Mesodermal cell (in vitro differentiated cells): ENCODE data around the gene FBXL17.

ENCODE experiments used
- H3K27ac ChIP-seq: 2 replicates; pipeline ENCODE4 v1.7.0; 2013; ENCODE audit warnings: mild to moderate bottlenecking, low read depth, low read length, moderate library complexity; ENCODE audit not compliant: severe bottlenecking
- H3K36me3 ChIP-seq: 2 replicates; pipeline ENCODE4 v1.7.1; 2013; ENCODE audit warnings: mild to moderate bottlenecking, low read length, moderate library complexity; ENCODE audit not compliant: control insufficient read depth, insufficient read depth
- H3K4me1 ChIP-seq: one replicate; pipeline ENCODE4 v1.7.1; 2013; ENCODE audit warnings: mild to moderate bottlenecking, low read length; ENCODE audit not compliant: insufficient read depth, control insufficient read depth, poor library complexity, severe bottlenecking
- H3K4me3 ChIP-seq: 2 replicates; pipeline ENCODE4 v1.7.0; 2013; ENCODE audit warnings: low read length, control low read depth, mild to moderate bottlenecking; ENCODE audit not compliant: insufficient read depth, poor library complexity, severe bottlenecking; ENCODE audit errors: extremely low read depth
- H3K9me3 ChIP-seq: 2 replicates; pipeline ENCODE4 v1.7.1; 2013; ENCODE audit warnings: mild to moderate bottlenecking, low read length, moderate library complexity; ENCODE audit not compliant: control insufficient read depth
- WGBS, 2 experiments: methylation state at CpG; one replicate each; pipeline ENCODE4 v1.1.5; 2013; ENCODE audit warnings: missing lambda C conversion rate in 2 of 2; ENCODE audit not compliant: insufficient coverage in 2 of 2; 5-methylcytosine and 5-hydroxymethylcytosine counted together

The FBXL17 gene

DNA sequence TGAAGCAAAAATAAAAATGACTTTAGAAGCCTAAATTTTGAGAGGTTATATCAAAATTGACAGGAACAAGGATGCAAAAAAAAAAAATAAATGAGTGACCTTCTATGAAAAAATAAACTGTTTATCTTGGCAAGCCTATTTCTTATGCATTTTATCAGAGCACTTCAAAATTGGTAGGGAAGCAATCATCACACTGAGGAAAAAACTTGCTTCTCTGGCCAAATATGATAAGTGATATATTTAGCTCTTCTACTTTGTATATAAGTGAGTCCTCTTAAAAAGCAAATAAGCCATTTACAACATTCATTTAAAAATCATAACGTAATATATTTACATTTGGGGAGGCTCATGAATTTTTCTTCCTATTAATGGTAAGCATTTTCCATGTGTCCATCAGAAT is 287.1 kb downstream of the FBXL17 start:
- no CpG with 5 or more reads among the region's 1 CpG for WGBS, 2 experiments
- Histone ChIP-seq H3K27ac (no peak overlapping the region), H3K4me1 (no peaks in the 10 kb centered on the region), H3K36me3 (no peaks in the 10 kb centered on the region), H3K4me3 (no peak overlapping the region), H3K9me3 (no peaks in the 10 kb centered on the region)

DNA sequence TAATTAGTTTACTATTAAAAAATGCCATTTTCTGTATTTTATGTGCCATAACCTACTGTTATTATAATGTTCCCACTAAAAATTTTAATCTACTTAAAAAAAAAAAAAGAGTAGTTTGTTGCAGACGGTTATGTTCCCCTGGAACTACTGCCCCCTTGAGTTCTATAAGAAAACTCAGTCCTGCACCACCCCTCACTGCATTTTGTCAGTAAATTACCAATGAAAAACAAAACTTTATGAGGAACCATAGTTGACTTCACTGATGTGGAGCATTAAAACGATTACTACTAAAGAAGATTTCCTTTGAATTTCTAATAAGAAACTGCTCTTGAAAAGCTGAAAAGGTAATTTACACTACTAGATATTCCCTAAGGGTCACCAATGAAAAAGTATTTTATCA is 288.7 kb downstream of the FBXL17 start:
- no peaks in the 10 kb centered on the region for H3K4me1 ChIP-seq
- H3K4me3 ChIP-seq: no peak overlapping the region
- no peaks in the 10 kb centered on the region for H3K36me3 ChIP-seq
- no peak overlapping the region for H3K27ac ChIP-seq
- no CpG with 5 or more reads among the region's 2 CpGs for WGBS, 2 experiments
- no peaks in the 10 kb centered on the region for H3K9me3 ChIP-seq

GRCh38 chr5:108090946-108091345 is 291.0 kb downstream of the FBXL17 start:
- WGBS, 2 experiments: 59 to 60% methylated on average over 2 of the region's 4 CpGs
- Histone ChIP-seq H3K27ac (no peak overlapping the region), H3K4me1 (no peaks in the 10 kb centered on the region), H3K9me3 (no peaks in the 10 kb centered on the region), H3K4me3 (no peak overlapping the region), H3K36me3 (no peaks in the 10 kb centered on the region)

- H3K9me3 ChIP-seq: no peaks in the 10 kb centered on the region
- no peak overlapping the region for H3K4me3 ChIP-seq
- no peak overlapping the region for H3K27ac ChIP-seq
- WGBS, 2 experiments: 61 to 74% methylated on average over 3 to 4 of the region's 7 CpGs
- no peaks in the 10 kb centered on the region for H3K36me3 ChIP-seq
- no peaks in the 10 kb centered on the region for H3K4me1 ChIP-seq
Measured at GRCh38 chr5:108084105-108084504, 297.8 kb downstream of the FBXL17 start.

DNA sequence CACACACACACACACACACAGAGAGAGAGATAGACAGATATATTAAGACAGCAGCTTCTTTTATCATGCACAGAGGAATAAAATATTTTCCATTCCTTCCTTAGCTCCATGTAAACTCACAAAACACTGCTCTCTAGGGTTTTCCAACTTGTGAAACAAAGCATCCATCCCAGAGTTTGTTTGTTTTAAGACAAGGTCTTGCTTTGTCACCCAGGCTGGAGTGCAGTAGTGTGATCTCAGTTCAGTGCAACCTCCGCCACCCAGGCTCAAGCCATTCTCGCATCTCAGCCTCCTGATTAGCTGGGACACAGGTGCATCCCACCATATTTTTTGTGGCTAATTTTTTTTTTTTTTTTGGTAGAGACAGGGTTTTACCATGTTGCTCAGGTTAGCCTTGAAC is 298.7 kb downstream of the FBXL17 start:
- 96 to 100% methylated on average over 1 to 2 of the region's 2 CpGs for WGBS, 2 experiments
- Histone ChIP-seq H3K4me1 (no peaks in the 10 kb centered on the region), H3K27ac (no peak overlapping the region), H3K36me3 (no peaks in the 10 kb centered on the region), H3K4me3 (no peak overlapping the region), H3K9me3 (no peaks in the 10 kb centered on the region)

DNA sequence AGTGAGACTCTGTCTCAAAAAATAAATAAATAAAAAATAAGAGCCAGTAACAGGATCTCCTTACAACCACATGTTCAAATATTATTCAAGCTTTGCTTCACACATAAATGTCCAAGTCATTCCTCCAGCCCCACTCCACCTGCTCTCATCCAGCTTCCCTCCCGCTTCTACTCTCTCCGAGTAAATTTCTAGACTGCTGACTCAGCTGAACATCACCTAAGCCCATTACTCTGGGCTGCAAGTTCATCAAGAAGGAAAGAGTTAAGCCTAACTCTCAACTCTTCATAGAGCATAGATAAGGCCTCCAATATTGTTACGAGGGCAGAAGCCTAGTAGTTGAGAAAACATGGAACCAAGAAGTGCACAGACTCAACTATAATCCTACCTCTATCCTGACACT is 300.2 kb downstream of the FBXL17 start:
- H3K4me3 ChIP-seq: no peak overlapping the region
- H3K27ac ChIP-seq: no peak overlapping the region
- no peaks in the 10 kb centered on the region for H3K36me3 ChIP-seq
- no peaks in the 10 kb centered on the region for H3K9me3 ChIP-seq
- 100% methylated on average over 3 of the region's 3 CpGs; no CpG with 5 or more reads in 1 of the 2 experiments for WGBS, 2 experiments
- H3K4me1 ChIP-seq: no peaks in the 10 kb centered on the region

- Histone ChIP-seq H3K9me3 (no peaks in the 10 kb centered on the region), H3K4me3 (no peak overlapping the region), H3K27ac (no peak overlapping the region), H3K36me3 (no peaks in the 10 kb centered on the region), H3K4me1 (no peaks in the 10 kb centered on the region)
Measured at GRCh38 chr5:108079753-108080152, 302.1 kb downstream of the FBXL17 start.

- no peak overlapping the region for H3K27ac ChIP-seq
Measured at GRCh38 chr5:108078882-108079281, 303.0 kb downstream of the FBXL17 start.

DNA sequence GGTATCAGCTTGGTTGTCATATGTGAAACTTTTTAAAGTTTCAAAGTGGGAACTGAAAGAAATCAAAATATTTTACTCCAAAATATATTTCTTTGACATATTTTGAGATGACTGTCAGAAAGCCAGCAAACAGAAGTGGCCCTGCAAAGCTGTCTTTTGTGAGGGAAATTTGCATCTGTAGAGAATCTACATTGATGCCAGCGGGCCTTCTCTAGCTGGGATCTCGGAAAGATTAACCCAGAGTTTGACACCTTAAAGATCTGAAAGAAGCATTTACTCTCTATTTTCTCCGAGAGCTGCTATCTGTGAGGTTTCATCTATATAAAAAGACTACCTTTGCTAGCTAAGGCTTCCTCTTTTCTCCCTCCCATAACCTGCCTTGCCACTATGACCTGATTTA is 303.6 kb downstream of the FBXL17 start:
- Histone ChIP-seq H3K36me3 (no peaks in the 10 kb centered on the region), H3K9me3 (peaks cover 5% of the 10 kb centered on the region), H3K27ac (no peak overlapping the region), H3K4me1 (no peaks in the 10 kb centered on the region), H3K4me3 (no peak overlapping the region)
- WGBS, 2 experiments: 49 to 67% methylated on average over 1 to 3 of the region's 3 CpGs

More at GRCh38 chr5:108078882-108079281, 303.0 kb downstream of the FBXL17 start:
- Histone ChIP-seq H3K4me1 (no peaks in the 10 kb centered on the region), H3K36me3 (no peaks in the 10 kb centered on the region), H3K4me3 (no peak overlapping the region), H3K9me3 (peaks cover 1% of the 10 kb centered on the region)
- WGBS, 2 experiments: 50 to 60% methylated on average over 1 of the region's 1 CpG

DNA sequence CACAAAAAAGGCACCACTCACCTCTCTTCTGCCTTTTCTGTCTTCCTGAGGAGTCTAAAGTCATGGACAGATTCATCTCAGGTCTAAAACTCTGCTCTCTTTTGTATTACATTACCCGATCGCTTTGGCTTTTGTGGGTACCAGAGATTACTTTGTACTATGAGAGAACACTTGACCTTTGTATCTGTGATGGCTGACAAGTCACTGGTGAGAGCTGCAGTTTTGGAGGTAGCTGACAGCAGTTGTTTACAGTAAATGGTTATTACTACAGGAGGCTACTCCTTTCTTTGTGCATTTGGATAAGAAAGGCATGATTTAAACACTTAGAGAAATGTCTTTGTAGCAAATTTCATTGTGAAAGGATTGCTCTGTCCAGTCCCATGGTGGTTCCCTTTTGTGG is 307.3 kb downstream of the FBXL17 start:
- Histone ChIP-seq H3K4me1 (no peaks in the 10 kb centered on the region), H3K9me3 (peaks cover 5% of the 10 kb centered on the region), H3K4me3 (no peak overlapping the region), H3K36me3 (no peaks in the 10 kb centered on the region), H3K27ac (no peak overlapping the region)
- WGBS, 2 experiments: no CpG with 5 or more reads among the region's 2 CpGs

DNA sequence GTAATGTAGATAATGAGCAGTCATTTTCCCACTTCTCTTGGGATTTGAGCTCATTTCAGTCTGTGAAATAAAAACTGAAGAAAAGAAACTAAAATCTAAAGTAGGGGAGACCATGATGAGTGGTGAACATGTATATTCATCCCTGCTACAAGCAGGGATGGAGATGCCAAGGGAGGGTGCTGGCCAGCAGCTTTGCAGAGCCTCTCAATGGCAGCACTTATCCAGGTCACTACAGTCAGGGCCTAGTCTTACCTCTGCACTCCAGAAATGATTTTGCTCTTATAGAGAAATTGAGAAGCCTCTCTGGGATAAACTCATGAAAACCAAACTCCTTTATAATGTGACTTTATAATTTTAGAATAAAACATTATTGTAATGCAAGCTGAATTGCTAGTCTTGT is 317.6 kb downstream of the FBXL17 start:
- H3K9me3 ChIP-seq: no peaks in the 10 kb centered on the region
- H3K36me3 ChIP-seq: no peaks in the 10 kb centered on the region
- no peaks in the 10 kb centered on the region for H3K4me1 ChIP-seq
- H3K4me3 ChIP-seq: no peak overlapping the region
- no peak overlapping the region for H3K27ac ChIP-seq

DNA sequence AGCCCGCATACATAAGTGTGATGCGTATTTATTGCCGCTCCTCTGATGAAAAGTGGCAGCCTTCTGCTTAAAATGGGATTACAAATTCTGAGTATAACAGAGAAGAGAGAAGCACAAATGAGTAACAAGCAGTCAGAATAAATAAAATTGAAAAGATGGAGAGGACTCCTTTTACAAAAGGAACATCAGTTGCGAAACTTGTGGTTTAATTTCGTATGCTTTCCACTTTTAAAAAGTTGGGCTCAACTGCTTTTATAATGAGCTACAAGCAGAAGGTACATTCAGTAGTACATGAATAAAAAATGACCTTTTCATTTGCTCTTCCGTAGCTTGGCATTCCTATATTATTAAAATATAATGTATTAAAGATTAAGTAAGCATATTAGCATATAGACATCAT is 320.0 kb downstream of the FBXL17 start:
- Histone ChIP-seq H3K36me3 (no peaks in the 10 kb centered on the region), H3K27ac (no peak overlapping the region), H3K4me1 (no peaks in the 10 kb centered on the region), H3K4me3 (no peak overlapping the region), H3K9me3 (no peaks in the 10 kb centered on the region)
- WGBS, 2 experiments: 73% methylated on average over 4 of the region's 6 CpGs; no CpG with 5 or more reads in 1 of the 2 experiments
